ENCODE data around the gene CTRB2. TPM values are rescaled to one million over a fixed set of nuclear protein-coding genes. Genes with fewer than 3 reads are reported as not detected.

The CTRB2 gene
- total RNA-seq, 2 experiments from 2014 or later: not detected

- Mint-ChIP-seq H3K27me3 (peaks cover 12% of the 10 kb centered on the region), H3K9me3 (peaks cover 20% of the 10 kb centered on the region), H3K36me3 (ENCODE audit: low read depth) (no peaks in the 10 kb centered on the region), H3K27ac (no peak overlapping the region), H3K4me3 (no peak overlapping the region), H3K4me1 (no peaks in the 10 kb centered on the region)
- DNase-seq: no peak
- POLR2A ChIA-PET: no interaction called here
- CTCF ChIA-PET: interaction anchor here (0.5 to 1.2 kb wide), 2 partner anchors 18 to 250 kb away, joined by 3 to 5 read pairs; no protein-coding TSS in a partner anchor
Measured at GRCh38 chr16:75181630-75182029, 25.3 kb downstream of the CTRB2 start.

- H3K27ac Mint-ChIP-seq: no peak overlapping the region
- POLR2A ChIA-PET: no interaction called here
- no peak for DNase-seq
Measured at GRCh38 chr16:75179208-75179607, 27.8 kb downstream of the CTRB2 start.

GRCh38 chr16:75176926-75177325, 30.0 kb downstream of the CTRB2 start:
- Mint-ChIP-seq H3K4me1 (no peaks in the 10 kb centered on the region), H3K4me3 (no peak overlapping the region), H3K9me3 (peaks cover 53% of the 10 kb centered on the region), H3K27ac (no peak overlapping the region), H3K36me3 (ENCODE audit: low read depth) (peaks cover 10% of the 10 kb centered on the region), H3K27me3 (peaks cover 8% of the 10 kb centered on the region)
- ChIA-PET POLR2A (no interaction called here), CTCF (no interaction called here)
- DNase-seq: no peak

More at GRCh38 chr16:75179208-75179607, 27.8 kb downstream of the CTRB2 start:
- H3K36me3 Mint-ChIP-seq (ENCODE audit: low read depth): peaks cover 3% of the 10 kb centered on the region
- CTCF ChIA-PET: no interaction called here
- H3K9me3 Mint-ChIP-seq: peaks cover 32% of the 10 kb centered on the region
- no peaks in the 10 kb centered on the region for H3K4me1 Mint-ChIP-seq
- peaks cover 9% of the 10 kb centered on the region for H3K27me3 Mint-ChIP-seq
- no peak overlapping the region for H3K4me3 Mint-ChIP-seq

- H3K36me3 Mint-ChIP-seq (ENCODE audit: low read depth): peaks cover 23% of the 10 kb centered on the region
Measured at GRCh38 chr16:75175074-75175473, 31.9 kb downstream of the CTRB2 start.

GRCh38 chr16:75172578-75172977, 34.4 kb downstream of the CTRB2 start:
- H3K27me3 Mint-ChIP-seq: no peaks in the 10 kb centered on the region
- H3K9me3 Mint-ChIP-seq: peaks cover 74% of the 10 kb centered on the region
- no peaks in the 10 kb centered on the region for H3K4me1 Mint-ChIP-seq
- H3K27ac Mint-ChIP-seq: no peak overlapping the region
- CTCF ChIA-PET: no interaction called here
- H3K4me3 Mint-ChIP-seq: no peak overlapping the region
- POLR2A ChIA-PET: no interaction called here
- peaks cover 48% of the 10 kb centered on the region for H3K36me3 Mint-ChIP-seq (ENCODE audit: low read depth)
- DNase-seq: no peak

More at GRCh38 chr16:75175074-75175473, 31.9 kb downstream of the CTRB2 start:
- Mint-ChIP-seq H3K9me3 (peaks cover 62% of the 10 kb centered on the region), H3K4me3 (no peak overlapping the region), H3K27me3 (no peaks in the 10 kb centered on the region), H3K27ac (no peak overlapping the region), H3K4me1 (no peaks in the 10 kb centered on the region)
- ChIA-PET POLR2A (no interaction called here), CTCF (interaction anchor here (0.6 kb wide), 1 partner anchor 41 kb away, joined by 3 read pairs; no protein-coding TSS in a partner anchor)
- no peak for DNase-seq

GRCh38 chr16:75169899-75170405, 37.0 kb downstream of the CTRB2 start:
- Mint-ChIP-seq H3K4me3 (no peak overlapping the region), H3K9me3 (peaks cover 80% of the 10 kb centered on the region), H3K27ac (no peak overlapping the region), H3K36me3 (ENCODE audit: low read depth) (peaks cover 69% of the 10 kb centered on the region), H3K27me3 (no peaks in the 10 kb centered on the region), H3K4me1 (no peaks in the 10 kb centered on the region)
- ChIA-PET CTCF (interaction anchor here (1.0 to 1.3 kb wide), 2 partner anchors 8 to 39 kb away, joined by 3 read pairs; no protein-coding TSS in a partner anchor), POLR2A (no interaction called here)
- DNase-seq: no peak

- POLR2A ChIA-PET: no interaction called here
- no peaks in the 10 kb centered on the region for H3K27me3 Mint-ChIP-seq
- no peak overlapping the region for H3K27ac Mint-ChIP-seq
- H3K9me3 Mint-ChIP-seq: peaks cover 26% of the 10 kb centered on the region
- H3K4me3 Mint-ChIP-seq: no peak overlapping the region
- no peak for DNase-seq
- peaks cover 63% of the 10 kb centered on the region for H3K36me3 Mint-ChIP-seq (ENCODE audit: low read depth)
- CTCF ChIA-PET: no interaction called here
- H3K4me1 Mint-ChIP-seq: no peaks in the 10 kb centered on the region
Measured at GRCh38 chr16:75160386-75160785, 46.6 kb downstream of the CTRB2 start.

Other genes with a start within 250 kb of the CTRB2 start
- 10 to 100 TPM; 65.8 TPM for gene WDR59, start 222.0 kb downstream of the CTRB2 start, total RNA-seq
- 10 to 100 TPM; 16.1 to 16.3 TPM for gene ZNRF1, start 208.1 kb downstream of the CTRB2 start, total RNA-seq
- gene LDHD, start 90.4 kb downstream of the CTRB2 start, total RNA-seq: under 1 TPM in 1 of 2 experiments, not detected in 1; 0.20 TPM
- gene ZFP1, start 58.6 kb downstream of the CTRB2 start, total RNA-seq: 10 to 100 TPM; 11.4 to 13.1 TPM
- not detected for gene CTRB1, start 11.8 kb upstream of the CTRB2 start, total RNA-seq
- gene BCAR1, start 44.5 kb upstream of the CTRB2 start, total RNA-seq: under 1 TPM in 1 of 2 experiments, not detected in 1; 0.04 TPM
- gene CFDP1, start 226.3 kb upstream of the CTRB2 start, total RNA-seq: 10 to 100 TPM; 42.4 to 43.7 TPM